ENCODE results near the gene ABCB1. TPM values are rescaled to one million over a fixed set of nuclear protein-coding genes. Genes with fewer than 3 reads are reported as not detected.

The ABCB1 gene
- total and polyA plus RNA-seq, 2 experiments from 2014 or later, result 0.53 to 0.80 TPM

DNA sequence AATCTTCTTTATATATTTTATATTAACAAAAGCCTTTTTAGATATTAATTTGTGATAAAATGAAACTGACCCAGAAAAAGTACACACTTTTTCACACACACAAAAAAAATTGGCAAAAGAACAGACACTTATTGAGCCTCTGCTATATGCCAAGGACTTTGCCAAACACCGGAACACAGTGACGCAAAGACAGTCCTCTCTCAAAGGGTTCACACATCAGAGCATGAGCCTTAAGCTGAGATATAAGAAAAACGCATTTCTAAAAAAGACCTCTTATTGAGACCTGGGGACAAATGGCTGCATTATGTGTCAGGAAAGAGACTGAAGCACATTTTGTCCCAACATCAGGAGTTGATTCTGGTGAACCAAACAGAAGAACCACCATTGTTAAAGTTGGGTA, 101.2 kb downstream of the ABCB1 start:
- no peaks in the 10 kb centered on the region for H3K4me1 ChIP-seq (ENCODE audit: insufficient read depth)
- Mint-ChIP-seq H3K36me3 (ENCODE audit: low read depth) (no peaks in the 10 kb centered on the region), H3K9me3 (no peaks in the 10 kb centered on the region), H3K4me1 (peaks cover 4% of the 10 kb centered on the region; the same call in 2 of the 3 replicates), H3K4me3 (no peak overlapping the region), H3K27me3 (ENCODE audit: insufficient read depth, low read depth, poor library complexity) (no peaks in the 10 kb centered on the region), H3K27ac (no peak overlapping the region)
- H3K79me2 ChIP-seq (replicated peaks; ENCODE audit: insufficient read depth), result no peaks in the 10 kb centered on the region
- no peak for TF ChIP-seq POLR2AphosphoS5 (IDR thresholded peaks at IDR 0.05; ENCODE audit: low read depth)
- no peak for TF ChIP-seq CTCF (conservative IDR thresholded peaks at IDR 0.05; ENCODE audit: low read depth in 2 of 2)
- no peak for TF ChIP-seq EZH2phosphoT487 (IDR thresholded peaks at IDR 0.05; ENCODE audit: unreplicated experiment)
- TF ChIP-seq STAT1 (IDR thresholded peaks at IDR 0.05; ENCODE audit: unreplicated experiment), result no peak
- no peak for TF ChIP-seq ZNF462 (CRISPR knock-in tag; IDR thresholded peaks at IDR 0.05)
- TF ChIP-seq JUNB (IDR thresholded peaks at IDR 0.05; ENCODE audit: unreplicated experiment), result no peak
- no peak for TF ChIP-seq REST (IDR thresholded peaks at IDR 0.05; ENCODE audit: unreplicated experiment)
- TF ChIP-seq ZNF331 (CRISPR knock-in tag; IDR thresholded peaks at IDR 0.05; ENCODE audit: low read depth), result no peak
- TF ChIP-seq CREB1 (CRISPR knock-in tag; IDR thresholded peaks at IDR 0.05; ENCODE audit: low read depth), result no peak
- TF ChIP-seq, protein P1, sequence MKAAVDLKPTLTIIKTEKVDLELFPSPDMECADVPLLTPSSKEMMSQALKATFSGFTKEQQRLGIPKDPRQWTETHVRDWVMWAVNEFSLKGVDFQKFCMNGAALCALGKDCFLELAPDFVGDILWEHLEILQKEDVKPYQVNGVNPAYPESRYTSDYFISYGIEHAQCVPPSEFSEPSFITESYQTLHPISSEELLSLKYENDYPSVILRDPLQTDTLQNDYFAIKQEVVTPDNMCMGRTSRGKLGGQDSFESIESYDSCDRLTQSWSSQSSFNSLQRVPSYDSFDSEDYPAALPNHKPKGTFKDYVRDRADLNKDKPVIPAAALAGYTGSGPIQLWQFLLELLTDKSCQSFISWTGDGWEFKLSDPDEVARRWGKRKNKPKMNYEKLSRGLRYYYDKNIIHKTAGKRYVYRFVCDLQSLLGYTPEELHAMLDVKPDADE (IDR thresholded peaks at IDR 0.05), result no peak
- TF ChIP-seq ZNF114 (CRISPR knock-in tag; IDR thresholded peaks at IDR 0.05), result no peak
- no peak for TF ChIP-seq NANOG (IDR thresholded peaks at IDR 0.05; ENCODE audit: borderline replicate concordance)
- no peak for TF ChIP-seq EZH2 (IDR thresholded peaks at IDR 0.05; ENCODE audit: low read depth, unreplicated experiment)
- H3K9me2 ChIP-seq (ENCODE audit: insufficient read depth), result peaks cover 5% of the 10 kb centered on the region; the same call in 1 of the 2 replicates
- no peaks in the 10 kb centered on the region for H3F3A ChIP-seq (replicated peaks; ENCODE audit: low read depth)
- no peaks in the 10 kb centered on the region for H4K20me1 ChIP-seq (replicated peaks; ENCODE audit: insufficient read depth)
- no peak overlapping the region for H3K27ac ChIP-seq (ENCODE audit: low read depth)
- H3K4me2 ChIP-seq, result no peak overlapping the region
- no peak overlapping the region for H3K4me3 ChIP-seq
- ATAC-seq (no peak), DNase-seq (ENCODE audit: low spot score) (no peak)
- H2AFZ ChIP-seq, result no peak overlapping the region
- H3K27me3 ChIP-seq (ENCODE audit: insufficient read depth), result no peaks in the 10 kb centered on the region
- H3K36me3 ChIP-seq (ENCODE audit: insufficient read depth), result no peaks in the 10 kb centered on the region

Data from GM23338 (cell line).